ENCODE results near the gene SYTL2. TPM values are rescaled to one million over a fixed set of nuclear protein-coding genes. Genes with fewer than 3 reads are reported as not detected.

SYTL2 gene
- total RNA-seq, 1 experiment from 2014 or later: 57.1 TPM

DNA sequence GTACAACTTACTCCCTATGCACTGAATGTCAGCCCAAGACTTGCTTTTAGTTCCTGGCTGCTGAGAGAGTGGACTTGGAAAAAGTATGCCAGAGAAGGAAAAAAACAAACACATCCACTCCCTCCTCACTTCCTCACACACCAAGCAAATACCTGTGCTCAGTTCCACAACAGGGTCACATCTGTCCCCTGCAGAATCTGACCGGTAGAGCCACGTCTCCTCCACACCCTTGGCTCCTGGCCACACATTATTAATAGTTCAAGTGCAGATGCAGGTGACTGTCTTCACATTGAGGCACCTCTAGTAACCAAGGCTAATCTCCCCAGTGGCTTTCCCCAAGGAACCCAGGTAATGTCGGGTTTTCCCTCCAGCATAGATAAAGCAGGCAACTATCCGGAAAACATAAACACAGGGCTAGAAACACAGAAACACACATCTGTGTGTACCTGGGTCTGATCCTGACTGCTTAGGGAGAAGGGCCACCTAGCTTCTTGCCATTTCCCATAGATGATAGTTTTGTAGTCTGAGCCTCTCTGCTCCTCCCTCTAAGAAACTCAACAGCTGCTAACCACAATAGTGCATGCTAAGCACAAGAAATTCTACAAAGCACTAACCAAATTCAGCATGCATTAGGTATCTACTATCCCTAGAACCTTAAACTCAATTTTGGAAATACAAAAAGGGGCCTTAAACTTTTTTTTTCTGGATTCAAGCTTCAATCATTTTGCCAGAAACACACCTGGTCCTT lies 10.2 kb downstream of the SYTL2 start:
- Histone ChIP-seq H3F3A (ENCODE audit: low read length, unreplicated experiment) (peaks cover 3% of the 10 kb centered on the region), H3K9me2 (replicated peaks; ENCODE audit: low read length) (no peaks in the 10 kb centered on the region), H3K4me2 (ENCODE audit: low read length) (no peak overlapping the region), H2AFZ (ENCODE audit: low read length) (no peak overlapping the region), H4K20me1 (ENCODE audit: low read length) (no peaks in the 10 kb centered on the region), H3K9me3 (ENCODE audit: low read length) (no peaks in the 10 kb centered on the region), H3K27ac (ENCODE audit: low read length) (no peak overlapping the region), H3K36me3 (ENCODE audit: low read depth, low read length) (peaks cover 4% of the 10 kb centered on the region; the same call in 1 of the 2 replicates), H3K4me1 (ENCODE audit: insufficient read depth, low read length) (peaks cover 36% of the 10 kb centered on the region), H3K9ac (ENCODE audit: low read length) (no peak overlapping the region), H3K27me3 (ENCODE audit: low read length) (no peaks in the 10 kb centered on the region), H3K79me2 (ENCODE audit: low read length) (peaks cover 60% of the 10 kb centered on the region), H3K4me3 (ENCODE audit: low read length) (no peak overlapping the region)
- no peak for ATAC-seq
- ChIA-PET POLR2A (ENCODE audit: unreplicated experiment) (no interaction called here), CTCF (no interaction called here)
- intact Hi-C loops (cut with micrococcal nuclease): no loop called here
- BruUV-seq (replicated peaks): no TSS peak
- TF ChIP-seq EZH2phosphoT487 (IDR thresholded peaks at IDR 0.05; ENCODE audit: borderline replicate concordance, low read length) (no peak), EZH2 (IDR thresholded peaks at IDR 0.05; ENCODE audit: low read length, unreplicated experiment) (no peak)
- TF ChIP-seq, protein P1, sequence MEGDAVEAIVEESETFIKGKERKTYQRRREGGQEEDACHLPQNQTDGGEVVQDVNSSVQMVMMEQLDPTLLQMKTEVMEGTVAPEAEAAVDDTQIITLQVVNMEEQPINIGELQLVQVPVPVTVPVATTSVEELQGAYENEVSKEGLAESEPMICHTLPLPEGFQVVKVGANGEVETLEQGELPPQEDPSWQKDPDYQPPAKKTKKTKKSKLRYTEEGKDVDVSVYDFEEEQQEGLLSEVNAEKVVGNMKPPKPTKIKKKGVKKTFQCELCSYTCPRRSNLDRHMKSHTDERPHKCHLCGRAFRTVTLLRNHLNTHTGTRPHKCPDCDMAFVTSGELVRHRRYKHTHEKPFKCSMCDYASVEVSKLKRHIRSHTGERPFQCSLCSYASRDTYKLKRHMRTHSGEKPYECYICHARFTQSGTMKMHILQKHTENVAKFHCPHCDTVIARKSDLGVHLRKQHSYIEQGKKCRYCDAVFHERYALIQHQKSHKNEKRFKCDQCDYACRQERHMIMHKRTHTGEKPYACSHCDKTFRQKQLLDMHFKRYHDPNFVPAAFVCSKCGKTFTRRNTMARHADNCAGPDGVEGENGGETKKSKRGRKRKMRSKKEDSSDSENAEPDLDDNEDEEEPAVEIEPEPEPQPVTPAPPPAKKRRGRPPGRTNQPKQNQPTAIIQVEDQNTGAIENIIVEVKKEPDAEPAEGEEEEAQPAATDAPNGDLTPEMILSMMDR (conservative IDR thresholded peaks at IDR 0.05; ENCODE audit: low read depth, low read length): no peak
- DNase-seq: no peak

DNA sequence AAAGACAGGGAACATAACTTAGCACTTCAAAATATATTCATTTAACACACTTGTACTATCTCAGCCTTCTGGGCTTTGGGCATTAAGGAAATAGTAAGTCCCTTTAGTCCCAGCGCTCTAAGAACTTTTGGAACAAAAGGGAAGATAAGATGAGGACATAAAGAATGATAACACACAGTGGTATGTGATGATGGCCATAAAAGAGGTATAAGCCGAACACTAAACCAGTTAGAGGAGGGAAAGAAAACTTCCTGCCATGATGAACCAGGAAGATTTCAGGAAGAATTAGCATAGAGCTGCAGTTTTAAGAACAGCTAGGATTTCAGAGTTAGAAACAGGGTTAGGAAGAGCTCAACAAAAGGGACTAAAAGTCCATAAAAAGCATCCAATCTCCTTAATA lies 11.8 kb downstream of the SYTL2 start:
- Histone ChIP-seq H3K4me1 (ENCODE audit: insufficient read depth, low read length) (peaks cover 49% of the 10 kb centered on the region), H3K36me3 (ENCODE audit: low read depth, low read length) (peaks cover 4% of the 10 kb centered on the region; the same call in 1 of the 2 replicates), H3K9me2 (replicated peaks; ENCODE audit: low read length) (no peaks in the 10 kb centered on the region), H3K4me2 (ENCODE audit: low read length) (peak overlapping the region; percentile 6; the same call in 1 of the 2 replicates), H4K20me1 (ENCODE audit: low read length) (no peaks in the 10 kb centered on the region), H3K9ac (ENCODE audit: low read length) (peak overlapping the region; percentile 2; the same call in 1 of the 2 replicates), H2AFZ (ENCODE audit: low read length) (no peak overlapping the region), H3K79me2 (ENCODE audit: low read length) (peaks cover 56% of the 10 kb centered on the region), H3K27me3 (ENCODE audit: low read length) (no peaks in the 10 kb centered on the region), H3K9me3 (ENCODE audit: low read length) (no peaks in the 10 kb centered on the region), H3K27ac (ENCODE audit: low read length) (peak overlapping the region; percentile 67), H3K4me3 (ENCODE audit: low read length) (no peak overlapping the region), H3F3A (ENCODE audit: low read length, unreplicated experiment) (peaks cover 9% of the 10 kb centered on the region)
- TF ChIP-seq, protein P1 (conservative IDR thresholded peaks at IDR 0.05; ENCODE audit: low read depth, low read length): no peak
- TF ChIP-seq EZH2 (IDR thresholded peaks at IDR 0.05; ENCODE audit: low read length, unreplicated experiment): no peak
- TF ChIP-seq EZH2phosphoT487 (IDR thresholded peaks at IDR 0.05; ENCODE audit: borderline replicate concordance, low read length): no peak
- ChIA-PET POLR2A (ENCODE audit: unreplicated experiment) (interaction anchor here (0.5 kb wide), 1 partner anchor 99 kb away, joined by 6 read pairs; no protein-coding TSS in a partner anchor), CTCF (no interaction called here)
- ATAC-seq (no peak), DNase-seq (no peak)
- no TSS peak for BruUV-seq (replicated peaks)
- intact Hi-C loops (cut with micrococcal nuclease): no loop called here

DNA sequence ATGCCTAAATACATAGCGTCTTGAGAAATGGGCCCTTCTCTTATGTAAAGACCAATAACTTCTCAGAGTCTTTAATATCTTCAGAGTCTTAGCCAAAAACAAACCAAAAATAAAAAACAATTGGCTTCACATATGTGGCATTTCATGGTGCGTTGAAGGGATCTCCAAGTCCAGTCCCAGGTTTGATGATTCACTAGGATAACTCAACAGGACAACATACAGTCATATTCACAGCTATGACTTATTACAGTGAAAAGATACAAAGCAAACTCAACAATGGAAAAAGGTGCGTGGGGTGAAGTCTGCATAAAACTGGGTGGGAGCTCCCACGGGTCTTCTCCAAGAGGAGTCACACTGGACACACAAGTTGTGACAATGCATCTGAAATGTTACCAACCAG lies 12.6 kb downstream of the SYTL2 start:
- no peaks in the 10 kb centered on the region for H3K9me2 ChIP-seq (replicated peaks; ENCODE audit: low read length)
- POLR2A ChIA-PET (ENCODE audit: unreplicated experiment): interaction anchor here (0.5 to 0.6 kb wide), 3 partner anchors 11 to 98 kb away, joined by 4 to 6 read pairs (median 6); no protein-coding TSS in a partner anchor
- peak overlapping the region; percentile 67 for H3K27ac ChIP-seq (ENCODE audit: low read length)
- CTCF ChIA-PET: no interaction called here
- no peak overlapping the region for H2AFZ ChIP-seq (ENCODE audit: low read length)
- no peaks in the 10 kb centered on the region for H3K9me3 ChIP-seq (ENCODE audit: low read length)
- no peaks in the 10 kb centered on the region for H4K20me1 ChIP-seq (ENCODE audit: low read length)
- H3K4me1 ChIP-seq (ENCODE audit: insufficient read depth, low read length): peaks cover 49% of the 10 kb centered on the region
- TF ChIP-seq EZH2phosphoT487 (IDR thresholded peaks at IDR 0.05; ENCODE audit: borderline replicate concordance, low read length): no peak
- TF ChIP-seq, protein P1 (conservative IDR thresholded peaks at IDR 0.05; ENCODE audit: low read depth, low read length): no peak
- TF ChIP-seq EZH2 (IDR thresholded peaks at IDR 0.05; ENCODE audit: low read length, unreplicated experiment): no peak
- 0 out of 2 replicates have a peak overlapping the region, but pooled peaks have one; percentile 2 for H3K9ac ChIP-seq (ENCODE audit: low read length)
- peak overlapping the region; percentile 6; the same call in 1 of the 2 replicates for H3K4me2 ChIP-seq (ENCODE audit: low read length)
- no TSS peak for BruUV-seq (replicated peaks)
- peaks cover 59% of the 10 kb centered on the region for H3K79me2 ChIP-seq (ENCODE audit: low read length)
- intact Hi-C loops (cut with micrococcal nuclease): no loop called here
- H3K36me3 ChIP-seq (ENCODE audit: low read depth, low read length): peaks cover under 1% of the 10 kb centered on the region; the same call in 1 of the 2 replicates
- ATAC-seq (peak; percentile 23), DNase-seq (peak; percentile 65)
- peaks cover 9% of the 10 kb centered on the region for H3F3A ChIP-seq (ENCODE audit: low read length, unreplicated experiment)
- no peak overlapping the region for H3K4me3 ChIP-seq (ENCODE audit: low read length)
- no peaks in the 10 kb centered on the region for H3K27me3 ChIP-seq (ENCODE audit: low read length)

All from PC-3 (cell line).